HL-60 (cell line): ENCODE measurements around the gene NFE2L1.
"Not testable (repeated sequence)": the region's sequence is repeated elsewhere in the genome, so short reads cannot be mapped to it uniquely, and the experiment has no call there.

Experiments used
- DNase-seq, 2 experiments: peaks; one replicate each; pipeline ENCODE4 v3.0.0-alpha.2; 2010 to 2020; ENCODE audit warnings: low read depth in 1 of 2, low spot score in 1 of 2
- H3K27ac ChIP-seq: fragments of 250-450 bp; sonication (Bioruptor Pico); replicated peaks from 2 replicates; pipeline ENCODE4 v1.5.1; 2020; ENCODE audit warnings: mild to moderate bottlenecking, moderate library complexity
- H3K27me3 ChIP-seq: fragments of 250-450 bp; sonication (Bioruptor Pico); 2 replicates; pipeline ENCODE4 v1.5.1; 2021; ENCODE audit warnings: mild to moderate bottlenecking, moderate library complexity; ENCODE audit not compliant: insufficient read depth, poor library complexity, severe bottlenecking
- H3K4me3 ChIP-seq: replicated peaks from 2 replicates; pipeline ENCODE4 v1.5.1; 2011; ENCODE audit warnings: mild to moderate bottlenecking, control low read depth, low read length; ENCODE audit not compliant: insufficient read depth
- CTCF ChIP-seq: IDR thresholded peaks from one replicate; pipeline ENCODE4 v1.5.1; 2011; ENCODE audit warnings: low read length, control low read depth, inconsistent platforms; ENCODE audit not compliant: insufficient read depth
- GABPA ChIP-seq: IDR thresholded peaks from 2 replicates; pipeline ENCODE4 v1.6.1; 2012; ENCODE audit warnings: low read depth
- POLR2AphosphoS5 ChIP-seq: IDR thresholded peaks from 2 replicates; pipeline ENCODE4 v1.6.1; 2012; ENCODE audit warnings: low read depth
- SPI1 ChIP-seq: IDR thresholded peaks from 2 replicates; pipeline ENCODE4 v1.6.1; 2012; ENCODE audit warnings: low read depth, mild to moderate bottlenecking, borderline replicate concordance
- TF ChIP-seq, protein P1 (sequence below): IDR thresholded peaks from 2 replicates; pipeline ENCODE4 v1.6.1; 2012; ENCODE audit warnings: low read depth; ENCODE audit not compliant: insufficient replicate concordance

NFE2L1 gene

DNA sequence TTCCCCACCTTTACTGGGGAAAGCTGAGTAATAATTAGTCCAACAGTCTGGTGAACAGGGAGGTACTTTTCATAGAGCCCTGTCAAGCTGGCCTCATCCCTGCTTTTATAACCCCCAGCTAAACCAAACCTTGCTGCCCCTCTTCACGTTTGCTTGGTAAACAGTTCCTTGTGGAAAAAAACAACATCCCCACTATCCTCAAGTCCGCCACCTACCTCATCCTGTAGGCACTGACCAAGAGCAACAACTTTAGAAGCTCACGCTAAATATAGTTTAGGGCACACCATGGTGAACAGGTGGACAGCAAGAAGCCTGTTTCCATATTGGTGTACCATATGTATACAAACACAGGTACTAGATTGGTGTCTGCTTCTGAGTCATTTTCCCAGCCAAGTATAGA lies 16.5 kb downstream of the NFE2L1 start:
- no peaks in the 10 kb centered on the region for H3K27me3 ChIP-seq
- no peak overlapping the region for H3K4me3 ChIP-seq
- H3K27ac ChIP-seq, result no peak overlapping the region
- TF ChIP-seq SPI1, result no peak
- TF ChIP-seq, protein P1, sequence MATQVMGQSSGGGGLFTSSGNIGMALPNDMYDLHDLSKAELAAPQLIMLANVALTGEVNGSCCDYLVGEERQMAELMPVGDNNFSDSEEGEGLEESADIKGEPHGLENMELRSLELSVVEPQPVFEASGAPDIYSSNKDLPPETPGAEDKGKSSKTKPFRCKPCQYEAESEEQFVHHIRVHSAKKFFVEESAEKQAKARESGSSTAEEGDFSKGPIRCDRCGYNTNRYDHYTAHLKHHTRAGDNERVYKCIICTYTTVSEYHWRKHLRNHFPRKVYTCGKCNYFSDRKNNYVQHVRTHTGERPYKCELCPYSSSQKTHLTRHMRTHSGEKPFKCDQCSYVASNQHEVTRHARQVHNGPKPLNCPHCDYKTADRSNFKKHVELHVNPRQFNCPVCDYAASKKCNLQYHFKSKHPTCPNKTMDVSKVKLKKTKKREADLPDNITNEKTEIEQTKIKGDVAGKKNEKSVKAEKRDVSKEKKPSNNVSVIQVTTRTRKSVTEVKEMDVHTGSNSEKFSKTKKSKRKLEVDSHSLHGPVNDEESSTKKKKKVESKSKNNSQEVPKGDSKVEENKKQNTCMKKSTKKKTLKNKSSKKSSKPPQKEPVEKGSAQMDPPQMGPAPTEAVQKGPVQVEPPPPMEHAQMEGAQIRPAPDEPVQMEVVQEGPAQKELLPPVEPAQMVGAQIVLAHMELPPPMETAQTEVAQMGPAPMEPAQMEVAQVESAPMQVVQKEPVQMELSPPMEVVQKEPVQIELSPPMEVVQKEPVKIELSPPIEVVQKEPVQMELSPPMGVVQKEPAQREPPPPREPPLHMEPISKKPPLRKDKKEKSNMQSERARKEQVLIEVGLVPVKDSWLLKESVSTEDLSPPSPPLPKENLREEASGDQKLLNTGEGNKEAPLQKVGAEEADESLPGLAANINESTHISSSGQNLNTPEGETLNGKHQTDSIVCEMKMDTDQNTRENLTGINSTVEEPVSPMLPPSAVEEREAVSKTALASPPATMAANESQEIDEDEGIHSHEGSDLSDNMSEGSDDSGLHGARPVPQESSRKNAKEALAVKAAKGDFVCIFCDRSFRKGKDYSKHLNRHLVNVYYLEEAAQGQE, result no peak
- TF ChIP-seq POLR2AphosphoS5, result no peak
- TF ChIP-seq GABPA, result no peak
- TF ChIP-seq CTCF, result no peak
- DNase-seq, result no peak

- no peak for DNase-seq
- H3K4me3 ChIP-seq, result no peak overlapping the region
- H3K27me3 ChIP-seq, result no peaks in the 10 kb centered on the region
- H3K27ac ChIP-seq, result no peak overlapping the region
- TF ChIP-seq GABPA (no peak), CTCF (no peak), SPI1 (no peak), POLR2AphosphoS5 (no peak)
- TF ChIP-seq, protein P1, result no peak
Observed at GRCh38 chr17:48066192-48066591, 18.0 kb downstream of the NFE2L1 start.

DNA sequence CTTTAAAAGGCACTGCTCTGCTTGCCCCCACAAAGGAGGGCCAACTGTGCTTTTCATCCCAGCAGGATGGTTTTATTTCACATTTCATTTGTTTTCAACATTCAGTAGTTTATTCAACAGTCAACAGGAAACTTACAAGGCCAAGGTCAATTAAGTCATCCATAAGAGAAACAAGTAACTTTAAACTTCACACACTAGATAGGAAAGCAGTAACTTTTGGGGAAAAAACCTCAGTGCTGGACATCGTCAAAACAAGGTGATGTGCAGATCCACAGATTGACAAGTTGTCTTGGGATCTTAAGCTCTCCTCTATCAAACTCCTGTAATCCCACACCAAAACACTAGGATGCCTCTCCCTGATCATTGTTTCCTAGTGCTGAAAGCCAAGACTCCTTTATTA lies 18.5 kb downstream of the NFE2L1 start:
- no peak for DNase-seq
- Histone ChIP-seq H3K27ac (no peak overlapping the region), H3K27me3 (no peaks in the 10 kb centered on the region), H3K4me3 (no peak overlapping the region)
- TF ChIP-seq CTCF (no peak), GABPA (no peak)

- Histone ChIP-seq H3K4me3 (no peak overlapping the region), H3K27ac (no peak overlapping the region), H3K27me3 (no peaks in the 10 kb centered on the region)
- TF ChIP-seq, protein P1, result no peak
- TF ChIP-seq GABPA (no peak), POLR2AphosphoS5 (no peak), CTCF (no peak), SPI1 (no peak)
- no peak for DNase-seq
Observed at GRCh38 chr17:48067245-48067644, 19.1 kb downstream of the NFE2L1 start.

GRCh38 chr17:48067808-48068207 lies 19.6 kb downstream of the NFE2L1 start:
- DNase-seq, H3K27me3 ChIP-seq, H3K27ac ChIP-seq, H3K4me3 ChIP-seq: not testable (repeated sequence)
